Suprapubic skin (tissue), 4 donors: Measurements from ENCODE around the gene ARID3A.
"Not testable (repeated sequence)": the region's sequence is repeated elsewhere in the genome, so short reads cannot be mapped to it uniquely, and the experiment has no call there.

Experiments used
- CTCF ChIP-seq, 2 donors: fragments of 200-600 bp in 1 of 2; fragments of 450-650 bp in 1 of 2; sonication (generic) in 1 of 2; IDR thresholded peaks; one replicate each; pipeline ENCODE4 v1.5.1; 2016 to 2019; ENCODE audit warnings: antibody characterized with exemption in 2 of 2, mild to moderate bottlenecking in 1 of 2, moderate library complexity in 1 of 2
- POLR2A ChIP-seq, 2 donors: fragments of 450-650 bp; IDR thresholded peaks; one replicate each; pipeline ENCODE4 v1.6.1; 2017; ENCODE audit warnings: antibody characterized with exemption in 2 of 2, mild to moderate bottlenecking in 2 of 2, moderate library complexity in 2 of 2
- POLR2AphosphoS5 ChIP-seq, 3 donors: sonication (generic); formaldehyde crosslinking; IDR thresholded peaks; one replicate each; pipeline ENCODE4 v1.6.1; 2017; ENCODE audit warnings: antibody characterized with exemption in 3 of 3

GRCh38 chr19:1023883-1024188, 98.0 kb downstream of the ARID3A start:
- TF ChIP-seq CTCF, POLR2A, POLR2AphosphoS5 (IDR thresholded peaks at IDR 0.05): not testable (repeated sequence)
